GM08714 (cell line): ENCODE measurements around the gene RASA2.

Experiments used
- H3K4me3 ChIP-seq: fragments of 200-500 bp; sonication (Bioruptor generic); 2 replicates; pipeline ENCODE4 v1.5.1; 2014; ENCODE audit warnings: mild to moderate bottlenecking, low read length, inconsistent platforms
- ZNF274 ChIP-seq: IDR thresholded peaks from 2 replicates; pipeline ENCODE4 v1.6.1; 2012; ENCODE audit warnings: mild to moderate bottlenecking, low read depth, low read length

The RASA2 gene

GRCh38 chr3:141550926-141551665, 64.3 kb downstream of the RASA2 start:
- TF ChIP-seq ZNF274: no peak
- H3K4me3 ChIP-seq: no peak overlapping the region

DNA sequence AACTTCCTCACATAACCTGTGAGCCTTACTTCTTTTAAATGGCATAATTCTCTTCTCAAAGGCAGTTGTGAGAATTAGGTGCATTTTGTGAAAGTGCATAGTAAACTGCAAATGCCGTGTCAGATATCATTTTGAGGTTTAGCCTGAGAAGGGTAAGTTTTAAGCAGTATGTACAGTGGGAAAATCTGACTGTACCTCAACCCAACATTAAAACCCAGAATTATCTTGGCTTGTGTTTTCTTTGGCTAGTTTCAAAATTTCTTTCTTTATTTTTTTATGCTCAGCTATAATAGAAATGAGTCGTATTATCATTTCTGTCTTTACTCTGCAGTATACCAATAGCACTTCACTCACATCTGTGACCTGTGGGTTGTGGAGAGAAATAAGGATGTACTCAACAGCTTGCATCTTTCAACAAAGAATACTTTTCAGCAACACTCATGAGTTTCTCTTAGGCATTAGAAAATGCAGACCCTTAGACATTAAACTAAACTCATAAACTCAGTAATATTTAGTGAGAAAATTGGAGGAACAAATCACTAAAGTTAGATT, 65.7 kb downstream of the RASA2 start:
- H3K4me3 ChIP-seq: no peak overlapping the region
- no peak for TF ChIP-seq ZNF274

GRCh38 chr3:141553055-141553454, 66.2 kb downstream of the RASA2 start:
- no peak for TF ChIP-seq ZNF274
- H3K4me3 ChIP-seq: no peak overlapping the region

- no peak for TF ChIP-seq ZNF274
- H3K4me3 ChIP-seq: no peak overlapping the region
Measured at GRCh38 chr3:141556034-141556433, 69.2 kb downstream of the RASA2 start.

GRCh38 chr3:141557961-141558706, 71.3 kb downstream of the RASA2 start:
- no peak overlapping the region for H3K4me3 ChIP-seq
- no peak for TF ChIP-seq ZNF274

DNA sequence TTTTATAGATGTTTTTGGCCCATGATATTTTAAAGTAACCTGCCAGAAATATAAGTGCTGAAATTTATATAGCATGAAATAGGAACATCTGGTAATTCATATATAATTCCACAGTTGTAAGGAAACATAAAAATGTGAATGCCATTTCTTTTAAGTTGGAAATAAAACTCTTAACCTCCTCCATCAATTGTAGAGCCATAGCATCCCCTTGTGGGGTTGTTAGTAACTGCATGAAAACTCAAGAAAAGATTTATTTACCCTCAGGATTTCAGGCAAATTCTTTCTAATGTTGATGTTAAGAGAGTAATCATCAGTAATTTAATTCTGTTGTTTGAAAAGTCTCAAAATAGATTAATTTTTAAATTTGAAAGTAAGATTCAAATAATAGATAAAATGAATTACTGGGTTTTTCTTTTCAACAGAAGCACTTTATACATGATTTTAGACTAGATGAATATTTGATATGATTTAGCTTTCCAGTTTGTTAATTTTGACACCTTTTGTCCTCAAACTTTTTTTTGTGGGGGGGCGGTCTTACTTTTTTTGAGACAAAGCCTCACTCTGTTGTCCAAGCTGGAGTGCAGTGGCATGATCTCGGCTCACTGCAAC, 74.7 kb downstream of the RASA2 start:
- TF ChIP-seq ZNF274: no peak
- no peak overlapping the region for H3K4me3 ChIP-seq

- TF ChIP-seq ZNF274: no peak
- H3K4me3 ChIP-seq: no peak overlapping the region
Measured at GRCh38 chr3:141564241-141564640, 77.4 kb downstream of the RASA2 start.

DNA sequence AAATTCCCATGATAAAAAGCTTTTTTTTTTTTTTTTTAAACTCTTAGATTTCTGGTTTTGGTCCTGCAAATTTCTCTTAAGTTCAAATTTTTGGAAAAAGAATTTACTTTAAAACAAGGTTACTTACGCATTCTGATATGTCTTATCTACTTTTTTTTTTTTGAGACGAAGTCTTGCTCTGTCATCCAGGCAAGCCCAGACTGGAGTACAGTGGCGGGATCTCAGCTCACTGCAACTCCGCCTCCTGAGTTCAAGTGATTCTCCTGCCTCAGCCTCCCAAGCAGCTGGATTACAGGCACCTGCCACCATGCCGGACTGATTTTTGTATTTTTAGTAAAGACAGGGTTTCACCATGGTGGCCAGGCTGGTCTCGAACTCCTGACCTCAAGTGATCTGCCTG, 83.2 kb downstream of the RASA2 start:
- TF ChIP-seq ZNF274: no peak
- no peak overlapping the region for H3K4me3 ChIP-seq

GRCh38 chr3:141575879-141576743, 89.3 kb downstream of the RASA2 start:
- H3K4me3 ChIP-seq: no peak overlapping the region
- TF ChIP-seq ZNF274: no peak

- H3K4me3 ChIP-seq: no peak overlapping the region
- TF ChIP-seq ZNF274: no peak
Measured at GRCh38 chr3:141576744-141577052, 89.9 kb downstream of the RASA2 start.

DNA sequence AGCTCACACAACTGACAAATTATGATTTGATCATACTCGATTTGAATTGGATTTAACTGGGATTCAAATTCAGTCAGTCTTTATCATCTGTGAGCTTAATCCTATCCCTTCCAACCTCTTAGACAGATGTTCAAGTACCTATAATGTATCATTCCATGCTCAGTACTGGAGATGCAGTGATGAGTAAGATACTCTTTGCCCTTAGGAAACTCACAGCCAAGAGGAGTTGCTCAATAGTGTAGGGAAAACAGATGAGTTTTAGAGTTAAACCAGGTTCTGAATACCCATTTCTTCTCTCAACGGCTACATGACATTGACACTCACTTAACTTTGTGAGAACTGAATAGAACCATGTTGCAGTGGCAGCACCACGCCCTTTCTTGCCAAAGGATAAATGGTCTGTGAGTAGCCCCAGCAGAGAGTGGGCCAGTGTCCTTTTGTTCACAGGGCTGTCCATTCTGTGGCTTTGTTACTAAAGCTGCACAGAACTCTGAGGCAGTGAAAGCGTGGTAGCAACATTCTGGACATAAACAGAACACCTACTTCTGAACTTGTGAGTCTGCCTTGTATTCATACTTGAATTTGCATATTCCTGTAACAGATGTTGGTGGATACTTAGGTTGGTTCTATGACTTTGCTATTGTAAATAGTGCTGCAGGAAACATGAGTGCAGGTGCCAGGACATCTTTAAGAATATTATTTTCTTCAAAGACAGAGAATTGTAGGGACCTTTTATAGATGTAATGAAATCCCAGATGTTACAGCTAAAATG, 91.6 kb downstream of the RASA2 start:
- TF ChIP-seq ZNF274: no peak
- no peak overlapping the region for H3K4me3 ChIP-seq

- TF ChIP-seq ZNF274: no peak
- no peak overlapping the region for H3K4me3 ChIP-seq
Measured at GRCh38 chr3:141594357-141594756, 107.5 kb downstream of the RASA2 start.

DNA sequence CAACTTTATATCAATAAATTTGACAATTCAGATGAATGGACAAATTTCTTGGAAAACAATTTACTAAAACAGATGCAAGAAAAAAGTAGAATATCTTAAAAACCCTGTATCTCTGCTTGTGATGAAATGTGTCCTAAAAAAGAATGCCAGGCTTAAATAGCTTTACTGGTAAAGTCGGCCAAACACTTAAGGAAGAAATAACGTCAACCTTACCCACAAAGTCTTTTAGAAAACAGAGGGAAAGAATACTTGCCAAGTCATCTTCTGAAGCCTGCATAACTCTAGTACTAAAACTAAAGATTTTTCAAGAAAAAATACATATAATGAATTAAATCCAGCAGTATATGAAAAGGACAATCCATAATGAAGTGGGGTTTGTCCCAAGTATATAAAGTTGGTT, 111.1 kb downstream of the RASA2 start:
- no peak overlapping the region for H3K4me3 ChIP-seq

DNA sequence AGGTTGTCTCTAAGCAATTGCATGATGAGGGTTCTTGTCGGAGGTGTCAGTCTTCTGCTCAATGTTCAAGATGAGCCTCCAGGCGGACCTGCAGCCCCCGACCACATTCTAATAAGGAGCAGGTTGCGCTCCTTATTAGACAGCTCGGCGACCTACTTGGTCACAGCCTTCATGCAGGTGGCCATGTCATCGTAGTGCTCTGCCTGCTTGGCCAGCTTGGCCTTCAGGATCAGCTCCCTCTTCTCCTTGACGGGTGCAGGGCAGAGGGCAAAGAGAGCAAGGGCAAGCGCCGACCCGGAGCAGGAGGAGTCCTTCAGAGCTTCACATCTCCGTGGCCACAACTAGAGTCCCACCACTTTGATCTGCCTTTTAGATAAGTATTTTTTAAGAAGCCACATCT, 113.5 kb downstream of the RASA2 start:
- TF ChIP-seq ZNF274: no peak
- H3K4me3 ChIP-seq: no peak overlapping the region

More for the DNA sequence above, 111.1 kb downstream of the RASA2 start:
- TF ChIP-seq ZNF274: no peak
